ENCODE data around the gene TBXAS1. TPM values are rescaled to one million over a fixed set of nuclear protein-coding genes. Genes with fewer than 3 reads are reported as not detected.

TBXAS1 gene
- total RNA-seq, 1 donor from 2014 or later, result 0.26 TPM

DNA sequence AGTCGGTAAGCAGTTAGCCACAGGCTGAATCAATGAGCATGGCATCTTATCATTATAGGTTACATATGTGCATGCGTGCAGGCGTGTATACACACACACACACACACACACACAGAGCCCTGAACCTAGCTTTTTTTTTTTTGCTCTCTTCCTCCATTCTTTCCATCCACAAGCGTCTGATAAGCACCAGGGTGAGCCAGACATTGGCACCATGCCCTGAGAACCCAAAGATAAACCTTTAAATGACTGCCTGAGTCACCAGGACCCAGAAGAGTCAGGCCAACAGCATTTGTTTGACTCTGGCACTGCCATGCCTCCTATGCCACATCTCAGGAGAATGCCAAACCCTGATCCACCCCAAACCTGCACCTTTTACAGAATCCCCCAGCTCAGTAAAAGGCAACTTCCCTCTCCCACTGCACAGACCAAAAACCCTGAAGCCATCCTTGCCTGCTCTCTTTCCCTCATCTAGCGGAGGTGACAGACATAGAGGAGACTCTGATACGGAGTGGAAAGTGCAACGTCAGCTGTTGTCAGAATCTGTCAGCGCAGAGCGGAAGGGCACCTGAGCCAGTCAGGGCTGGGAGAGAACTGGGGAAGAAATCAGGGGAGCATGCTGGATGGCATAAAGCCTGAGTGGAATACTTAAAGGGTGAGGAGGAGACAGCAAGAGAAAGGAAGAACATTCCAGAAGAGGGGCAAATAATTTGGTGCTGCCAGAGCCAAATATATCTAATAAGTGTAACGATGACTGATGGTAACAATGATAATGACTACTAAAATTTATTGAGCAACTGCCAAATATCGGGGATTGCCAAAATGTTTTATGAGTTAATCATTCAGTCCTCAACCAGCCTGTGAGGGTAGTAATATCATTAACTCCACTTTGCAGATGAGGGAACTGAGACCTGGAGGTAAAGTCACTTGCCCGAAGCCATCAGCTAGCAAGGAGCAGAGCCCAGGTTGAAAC lies 230.5 kb downstream of the TBXAS1 start:
- no peak for FAIRE-seq

DNA sequence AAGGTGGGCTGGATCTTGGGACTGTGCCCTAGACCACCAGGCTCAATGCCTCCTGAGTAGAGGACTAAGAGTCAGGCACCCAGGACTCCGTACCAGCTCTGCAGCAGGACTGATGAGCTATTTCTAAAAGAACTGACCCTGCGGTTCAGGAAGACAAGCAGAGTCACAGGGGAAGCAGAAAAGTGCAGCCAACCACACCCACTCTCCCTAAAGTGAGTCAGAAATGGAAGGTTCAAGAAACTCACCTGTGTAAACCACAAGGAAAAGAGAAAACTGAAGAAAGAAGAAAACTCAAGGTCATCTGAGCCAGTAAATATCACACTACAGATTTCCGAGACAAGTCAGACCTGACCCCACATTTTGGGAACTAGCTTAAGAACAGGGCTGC lies 231.2 kb downstream of the TBXAS1 start:
- TF ChIP-seq, protein P1, sequence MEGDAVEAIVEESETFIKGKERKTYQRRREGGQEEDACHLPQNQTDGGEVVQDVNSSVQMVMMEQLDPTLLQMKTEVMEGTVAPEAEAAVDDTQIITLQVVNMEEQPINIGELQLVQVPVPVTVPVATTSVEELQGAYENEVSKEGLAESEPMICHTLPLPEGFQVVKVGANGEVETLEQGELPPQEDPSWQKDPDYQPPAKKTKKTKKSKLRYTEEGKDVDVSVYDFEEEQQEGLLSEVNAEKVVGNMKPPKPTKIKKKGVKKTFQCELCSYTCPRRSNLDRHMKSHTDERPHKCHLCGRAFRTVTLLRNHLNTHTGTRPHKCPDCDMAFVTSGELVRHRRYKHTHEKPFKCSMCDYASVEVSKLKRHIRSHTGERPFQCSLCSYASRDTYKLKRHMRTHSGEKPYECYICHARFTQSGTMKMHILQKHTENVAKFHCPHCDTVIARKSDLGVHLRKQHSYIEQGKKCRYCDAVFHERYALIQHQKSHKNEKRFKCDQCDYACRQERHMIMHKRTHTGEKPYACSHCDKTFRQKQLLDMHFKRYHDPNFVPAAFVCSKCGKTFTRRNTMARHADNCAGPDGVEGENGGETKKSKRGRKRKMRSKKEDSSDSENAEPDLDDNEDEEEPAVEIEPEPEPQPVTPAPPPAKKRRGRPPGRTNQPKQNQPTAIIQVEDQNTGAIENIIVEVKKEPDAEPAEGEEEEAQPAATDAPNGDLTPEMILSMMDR (IDR thresholded peaks at IDR 0.05; ENCODE audit: insufficient read depth, low read length, severe bottlenecking), result no peak
- H3K4me3 ChIP-seq (ENCODE audit: low read depth, low read length), result no peak overlapping the region
- FAIRE-seq (no peak), DNase-seq (ENCODE audit: low read depth) (peak; percentile 75)
- no peaks in the 10 kb centered on the region for H3K36me3 ChIP-seq (ENCODE audit: control insufficient read depth, insufficient read depth, low read length)
- H3K27me3 ChIP-seq (ENCODE audit: control insufficient read depth, insufficient read depth, low read length), result no peaks in the 10 kb centered on the region

More for the DNA sequence above, 230.5 kb downstream of the TBXAS1 start:
- TF ChIP-seq, protein P1 (IDR thresholded peaks at IDR 0.05; ENCODE audit: insufficient read depth, low read length, severe bottlenecking), result no peak
- peak; percentile 93 for DNase-seq (ENCODE audit: low read depth)
- Histone ChIP-seq H3K4me3 (ENCODE audit: low read depth, low read length) (no peak overlapping the region), H3K36me3 (ENCODE audit: control insufficient read depth, insufficient read depth, low read length) (no peaks in the 10 kb centered on the region), H3K27me3 (ENCODE audit: control insufficient read depth, insufficient read depth, low read length) (no peaks in the 10 kb centered on the region)

DNA sequence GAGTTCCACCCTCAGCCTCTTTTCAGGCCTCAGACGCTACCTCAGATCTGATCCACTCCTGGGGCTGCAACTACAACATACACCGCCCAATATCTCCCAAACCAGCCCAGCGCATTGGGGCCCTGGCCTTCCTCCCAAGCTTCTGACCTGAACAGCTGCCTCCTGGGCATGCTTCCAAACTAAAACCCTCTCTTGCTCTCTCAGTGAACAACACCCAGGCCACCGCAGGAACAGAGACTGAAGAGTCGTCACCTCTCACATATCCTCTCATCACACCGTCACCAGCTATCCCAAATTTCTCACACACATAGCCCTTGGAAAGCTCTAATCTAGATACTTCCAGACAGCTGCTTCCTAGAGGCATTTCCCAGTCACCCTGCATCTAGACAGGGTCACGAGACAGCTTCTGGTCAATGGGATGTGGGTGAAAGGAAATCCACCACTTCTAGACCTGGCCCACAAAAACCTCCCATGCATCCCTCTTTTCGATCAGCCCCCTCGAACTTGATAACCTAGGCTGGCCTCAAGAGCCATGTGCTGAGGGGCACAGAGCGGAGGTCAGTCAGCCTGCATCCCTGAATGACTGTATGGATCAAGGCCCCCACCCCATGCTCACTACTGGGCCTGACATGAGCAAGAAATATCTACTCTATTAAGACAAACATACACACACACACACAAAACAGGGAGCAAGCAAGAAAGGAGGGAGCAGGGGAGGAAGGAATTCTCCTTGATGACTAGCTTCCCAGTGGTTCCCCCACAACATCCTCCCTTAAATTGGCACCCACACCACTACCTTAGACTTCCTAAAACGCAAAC lies 231.9 kb downstream of the TBXAS1 start:
- Histone ChIP-seq H3K4me3 (ENCODE audit: low read depth, low read length) (no peak overlapping the region), H3K27me3 (ENCODE audit: control insufficient read depth, insufficient read depth, low read length) (no peaks in the 10 kb centered on the region), H3K36me3 (ENCODE audit: control insufficient read depth, insufficient read depth, low read length) (no peaks in the 10 kb centered on the region)
- no peak for DNase-seq (ENCODE audit: low read depth)
- FAIRE-seq, result no peak
- TF ChIP-seq, protein P1 (IDR thresholded peaks at IDR 0.05; ENCODE audit: insufficient read depth, low read length, severe bottlenecking), result no peak

DNA sequence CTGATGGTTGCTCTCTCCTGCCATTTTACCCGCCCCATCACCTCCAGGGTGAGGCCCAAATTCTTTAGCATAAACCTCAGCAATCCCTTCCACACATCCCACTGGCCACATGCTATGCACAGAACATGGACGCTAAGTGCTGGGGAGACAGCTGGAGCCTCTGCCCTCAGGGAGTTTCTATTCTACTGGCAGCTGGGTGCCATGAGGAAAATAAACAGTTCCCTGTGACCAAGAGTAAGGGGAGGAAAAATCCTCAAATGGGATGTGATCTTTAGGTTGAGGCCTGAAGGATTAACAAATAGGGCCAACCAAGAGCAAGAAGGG lies 232.5 kb downstream of the TBXAS1 start:
- Histone ChIP-seq H3K36me3 (ENCODE audit: control insufficient read depth, insufficient read depth, low read length) (no peaks in the 10 kb centered on the region), H3K4me3 (ENCODE audit: low read depth, low read length) (no peak overlapping the region), H3K27me3 (ENCODE audit: control insufficient read depth, insufficient read depth, low read length) (no peaks in the 10 kb centered on the region)
- DNase-seq (ENCODE audit: low read depth) (no peak), FAIRE-seq (no peak)
- TF ChIP-seq, protein P1 (IDR thresholded peaks at IDR 0.05; ENCODE audit: insufficient read depth, low read length, severe bottlenecking), result no peak

DNA sequence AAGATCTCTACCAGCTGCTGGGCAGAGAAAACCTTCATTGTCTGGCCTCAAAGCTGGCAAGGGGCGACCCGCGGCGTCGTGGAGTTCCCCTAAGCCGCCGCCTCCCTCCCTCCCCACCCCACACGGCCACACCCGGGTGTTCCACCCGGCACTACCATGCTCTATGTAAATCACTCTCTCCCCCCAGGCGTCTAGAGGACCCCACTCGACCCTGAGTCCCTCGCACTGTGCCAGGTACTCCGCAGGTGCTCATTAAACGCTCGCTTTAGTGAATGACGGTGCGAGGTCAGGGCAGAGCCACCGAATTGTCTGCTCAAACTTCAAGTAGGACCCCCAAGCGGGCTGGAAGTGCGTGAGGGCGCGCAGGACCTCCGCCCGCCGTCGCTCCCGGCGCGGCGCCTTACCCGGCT lies 233.1 kb downstream of the TBXAS1 start:
- H3K36me3 ChIP-seq (ENCODE audit: control insufficient read depth, insufficient read depth, low read length), result no peaks in the 10 kb centered on the region
- TF ChIP-seq, protein P1 (IDR thresholded peaks at IDR 0.05; ENCODE audit: insufficient read depth, low read length, severe bottlenecking), result no peak
- no peak for FAIRE-seq
- H3K27me3 ChIP-seq (ENCODE audit: control insufficient read depth, insufficient read depth, low read length), result no peaks in the 10 kb centered on the region
- H3K4me3 ChIP-seq (ENCODE audit: low read depth, low read length), result peak overlapping the region; percentile 63
- DNase-seq (ENCODE audit: low read depth), result no peak

Measured in bronchial epithelial cell (primary cell).